Glutamatergic neuron (in vitro differentiated cells): ENCODE results near the gene SEC14L2. TPM values are rescaled to one million over a fixed set of nuclear protein-coding genes. Genes with fewer than 3 reads are reported as not detected.

ENCODE experiments used
- DNase-seq: peaks from one replicate; pipeline ENCODE4 v3.0.0; 2022
- H3K27ac Mint-ChIP-seq: one replicate; pipeline ENCODE4 v1.8.0; 2020; ENCODE audit warnings: mild to moderate bottlenecking, mixed read lengths, inconsistent platforms; ENCODE audit not compliant: unreplicated experiment
- H3K27me3 Mint-ChIP-seq: one replicate; pipeline ENCODE4 v1.8.0; 2020; ENCODE audit warnings: mild to moderate bottlenecking, moderate library complexity, mixed read lengths, inconsistent platforms; ENCODE audit not compliant: unreplicated experiment
- H3K36me3 Mint-ChIP-seq: one replicate; pipeline ENCODE4 v1.8.0; 2020; ENCODE audit warnings: mild to moderate bottlenecking, mixed read lengths, inconsistent platforms; ENCODE audit not compliant: unreplicated experiment
- H3K4me1 Mint-ChIP-seq: one replicate; pipeline ENCODE4 v1.8.0; 2020; ENCODE audit warnings: mild to moderate bottlenecking, low read depth, mixed read lengths, inconsistent platforms; ENCODE audit not compliant: unreplicated experiment
- H3K4me3 Mint-ChIP-seq: one replicate; pipeline ENCODE4 v1.8.0; 2020; ENCODE audit warnings: mild to moderate bottlenecking, mixed read lengths, inconsistent platforms; ENCODE audit not compliant: unreplicated experiment
- H3K9me3 Mint-ChIP-seq: one replicate; pipeline ENCODE4 v1.8.0; 2020; ENCODE audit warnings: mild to moderate bottlenecking, moderate library complexity, mixed read lengths, inconsistent platforms; ENCODE audit not compliant: unreplicated experiment
- total RNA-seq: library from RNA; stranded (reverse); fragmentation: NEBNext Ultra II Directional; extraction: Animal tissue kit (Norgen Biotek cat#: 25700); gene quantifications from one replicate; pipeline ENCODE4 v1.2.1, GENCODE V29; 2021; ENCODE audit not compliant: unreplicated experiment
- TF ChIP-seq, protein P1 (sequence below): fragments of 200-600 bp; sonication (generic); IDR thresholded peaks from one replicate; pipeline ENCODE4 v1.5.0; 2021; ENCODE audit not compliant: partially characterized antibody, unreplicated experiment

The SEC14L2 gene
- total RNA-seq, 1 donor from 2014 or later = 0.76 TPM

DNA sequence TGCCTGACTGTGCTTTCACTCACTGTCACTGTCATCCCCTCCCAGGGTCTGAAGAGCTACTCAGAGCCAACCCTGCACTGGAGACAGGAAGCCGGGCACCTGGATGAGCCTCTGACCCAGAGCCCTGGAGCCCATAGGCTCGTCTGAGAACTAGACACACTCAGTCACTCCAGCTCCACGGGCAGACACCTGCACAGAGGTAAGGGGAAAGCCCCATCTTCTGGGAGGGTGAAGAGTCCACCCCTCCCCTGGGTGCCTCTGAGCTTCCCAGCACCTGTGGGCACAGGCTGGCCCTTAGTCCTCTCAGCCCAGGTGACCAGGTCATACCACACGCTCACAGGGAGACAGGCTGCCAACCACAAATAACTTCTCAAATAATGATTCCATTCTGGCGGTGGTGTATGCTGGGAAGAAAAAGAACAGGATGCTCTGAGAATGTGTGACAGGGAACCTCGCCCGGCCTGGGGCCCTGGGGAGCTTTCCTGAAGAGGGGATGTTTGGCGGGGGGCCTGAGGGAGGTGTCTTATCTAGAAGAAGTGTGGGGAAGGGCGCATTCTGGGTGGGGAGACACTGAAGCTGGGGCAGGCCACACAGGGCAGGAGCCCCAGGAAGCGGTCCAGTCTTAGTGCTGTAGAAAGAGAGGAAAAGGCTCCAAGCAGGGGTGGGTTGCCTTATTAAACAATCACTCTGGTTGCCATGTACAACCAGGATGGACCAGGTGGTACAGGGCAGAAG lies 34.7 kb upstream of the SEC14L2 start:
- no peak for DNase-seq
- peaks cover 20% of the 10 kb centered on the region for H3K4me1 Mint-ChIP-seq
- peaks cover 4% of the 10 kb centered on the region for H3K36me3 Mint-ChIP-seq
- H3K9me3 Mint-ChIP-seq = peaks cover 7% of the 10 kb centered on the region
- peaks cover 3% of the 10 kb centered on the region for H3K27me3 Mint-ChIP-seq
- TF ChIP-seq, protein P1, sequence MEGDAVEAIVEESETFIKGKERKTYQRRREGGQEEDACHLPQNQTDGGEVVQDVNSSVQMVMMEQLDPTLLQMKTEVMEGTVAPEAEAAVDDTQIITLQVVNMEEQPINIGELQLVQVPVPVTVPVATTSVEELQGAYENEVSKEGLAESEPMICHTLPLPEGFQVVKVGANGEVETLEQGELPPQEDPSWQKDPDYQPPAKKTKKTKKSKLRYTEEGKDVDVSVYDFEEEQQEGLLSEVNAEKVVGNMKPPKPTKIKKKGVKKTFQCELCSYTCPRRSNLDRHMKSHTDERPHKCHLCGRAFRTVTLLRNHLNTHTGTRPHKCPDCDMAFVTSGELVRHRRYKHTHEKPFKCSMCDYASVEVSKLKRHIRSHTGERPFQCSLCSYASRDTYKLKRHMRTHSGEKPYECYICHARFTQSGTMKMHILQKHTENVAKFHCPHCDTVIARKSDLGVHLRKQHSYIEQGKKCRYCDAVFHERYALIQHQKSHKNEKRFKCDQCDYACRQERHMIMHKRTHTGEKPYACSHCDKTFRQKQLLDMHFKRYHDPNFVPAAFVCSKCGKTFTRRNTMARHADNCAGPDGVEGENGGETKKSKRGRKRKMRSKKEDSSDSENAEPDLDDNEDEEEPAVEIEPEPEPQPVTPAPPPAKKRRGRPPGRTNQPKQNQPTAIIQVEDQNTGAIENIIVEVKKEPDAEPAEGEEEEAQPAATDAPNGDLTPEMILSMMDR = no peak
- peak overlapping the region; percentile 76 for H3K27ac Mint-ChIP-seq
- no peak overlapping the region for H3K4me3 Mint-ChIP-seq

DNA sequence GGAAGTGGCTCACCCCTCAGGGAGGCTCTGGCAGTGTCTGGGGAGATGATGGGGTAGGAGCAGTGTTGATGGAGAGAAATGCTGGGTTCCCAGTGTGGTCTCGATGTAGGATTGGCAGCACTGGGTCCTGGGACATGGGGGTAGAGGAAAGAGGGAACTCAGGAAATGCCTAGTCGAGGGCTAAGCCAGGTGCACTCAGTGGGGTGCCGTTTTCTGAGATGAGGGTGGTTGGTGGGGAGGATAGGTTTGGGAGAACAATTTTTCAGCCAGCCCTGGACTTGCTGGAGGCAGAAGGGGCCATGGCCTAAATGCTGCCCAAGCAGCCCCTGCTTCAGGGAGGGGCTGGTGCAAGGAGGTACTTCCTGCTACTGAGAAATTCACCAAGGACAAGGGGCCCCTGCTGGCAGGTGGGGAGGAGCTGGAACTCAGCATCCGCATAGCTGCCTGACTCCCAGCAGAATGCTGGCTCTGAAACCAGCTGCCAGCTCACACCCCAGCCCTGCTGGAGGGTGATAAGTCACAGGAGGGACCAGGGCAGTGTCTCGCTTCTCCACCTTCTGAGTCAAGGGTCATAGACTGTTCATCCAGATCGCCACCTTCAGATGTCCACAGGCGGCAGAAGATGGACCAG lies 34.1 kb upstream of the SEC14L2 start:
- peaks cover 20% of the 10 kb centered on the region for H3K4me1 Mint-ChIP-seq
- no peaks in the 10 kb centered on the region for H3K27me3 Mint-ChIP-seq
- peaks cover 5% of the 10 kb centered on the region for H3K9me3 Mint-ChIP-seq
- no peak overlapping the region for H3K4me3 Mint-ChIP-seq
- TF ChIP-seq, protein P1 = no peak
- DNase-seq = no peak
- peaks cover 4% of the 10 kb centered on the region for H3K36me3 Mint-ChIP-seq
- peak overlapping the region; percentile 76 for H3K27ac Mint-ChIP-seq

DNA sequence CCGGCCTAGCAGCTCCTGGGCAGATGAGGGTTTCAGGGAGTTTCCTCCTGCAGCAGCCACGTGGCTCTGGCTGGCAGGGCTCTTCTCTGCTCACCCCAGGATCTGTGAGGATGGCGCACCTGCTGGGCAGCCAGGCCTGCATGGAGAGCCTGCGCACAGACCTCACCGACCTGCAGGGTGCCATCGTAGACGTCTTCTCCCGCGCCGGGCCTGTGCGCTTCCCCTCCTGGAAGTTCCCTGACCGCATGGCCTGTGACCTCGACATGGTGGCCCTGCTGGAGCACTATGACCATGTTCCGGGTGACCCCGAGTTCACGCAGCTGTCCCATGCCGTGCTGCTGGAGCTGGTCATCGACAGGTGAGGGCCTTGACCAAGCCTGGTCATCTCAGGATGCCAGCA lies 30.9 kb upstream of the SEC14L2 start:
- H3K4me1 Mint-ChIP-seq = peaks cover 22% of the 10 kb centered on the region
- peaks cover 4% of the 10 kb centered on the region for H3K36me3 Mint-ChIP-seq
- no peaks in the 10 kb centered on the region for H3K9me3 Mint-ChIP-seq
- peaks cover 8% of the 10 kb centered on the region for H3K27me3 Mint-ChIP-seq
- no peak for DNase-seq
- no peak overlapping the region for H3K4me3 Mint-ChIP-seq
- TF ChIP-seq, protein P1 = no peak
- H3K27ac Mint-ChIP-seq = no peak overlapping the region

DNA sequence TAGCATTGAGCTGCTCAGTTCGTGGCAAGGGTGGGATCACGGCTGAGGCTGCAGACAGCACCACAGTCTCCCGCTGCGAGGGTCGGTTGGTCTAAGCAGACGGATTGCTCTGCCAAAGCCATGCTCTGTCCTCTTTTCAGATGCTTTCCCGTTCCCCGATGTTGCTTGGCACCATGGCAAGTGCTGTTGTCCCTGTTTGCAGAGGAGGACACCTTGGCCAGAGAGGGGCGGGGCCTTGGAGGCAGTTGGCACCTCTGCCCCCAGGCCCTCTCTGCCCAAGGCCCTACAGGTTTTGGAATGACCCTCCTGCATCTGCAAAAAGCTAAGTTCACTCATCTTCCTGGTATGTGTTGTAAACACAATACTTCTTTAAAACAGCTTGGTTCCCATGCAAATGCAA lies 28.4 kb upstream of the SEC14L2 start:
- H3K4me1 Mint-ChIP-seq = peaks cover 23% of the 10 kb centered on the region
- peaks cover 3% of the 10 kb centered on the region for H3K9me3 Mint-ChIP-seq
- H3K36me3 Mint-ChIP-seq = peaks cover 4% of the 10 kb centered on the region
- TF ChIP-seq, protein P1 = no peak
- no peak overlapping the region for H3K4me3 Mint-ChIP-seq
- DNase-seq = no peak
- no peak overlapping the region for H3K27ac Mint-ChIP-seq
- peaks cover 17% of the 10 kb centered on the region for H3K27me3 Mint-ChIP-seq

DNA sequence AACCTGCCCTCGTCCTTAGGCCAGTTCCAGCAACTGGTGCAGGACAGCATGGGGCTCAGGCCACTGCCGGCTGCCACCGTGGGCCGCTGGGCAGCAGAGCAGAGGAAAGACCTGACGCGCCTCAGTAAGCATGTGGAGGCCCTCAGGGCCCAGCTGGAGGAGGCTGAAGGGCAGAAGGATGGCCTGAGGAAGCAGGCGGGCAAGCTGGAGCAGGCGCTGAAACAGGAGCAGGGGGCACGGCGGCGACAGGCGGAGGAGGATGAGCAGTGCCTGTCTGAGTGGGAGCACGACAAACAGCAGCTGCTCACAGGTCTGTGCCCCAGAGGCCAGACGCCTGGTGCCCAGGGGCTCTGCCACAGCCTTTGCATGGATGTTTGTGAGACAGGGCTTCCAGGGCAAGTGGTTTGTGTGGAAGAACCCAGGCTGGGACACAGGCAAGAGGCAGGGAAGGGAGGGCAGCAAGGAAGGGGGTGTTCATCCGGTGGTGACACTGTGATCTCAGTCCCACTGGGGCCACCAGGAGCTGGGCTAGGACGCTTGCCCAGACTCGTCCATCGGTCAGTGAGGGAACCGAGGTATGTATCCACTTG lies 26.1 kb upstream of the SEC14L2 start:
- peaks cover 17% of the 10 kb centered on the region for H3K27me3 Mint-ChIP-seq
- peaks cover 27% of the 10 kb centered on the region for H3K4me1 Mint-ChIP-seq
- peaks cover 4% of the 10 kb centered on the region for H3K36me3 Mint-ChIP-seq
- DNase-seq = peak; percentile 38
- no peak overlapping the region for H3K4me3 Mint-ChIP-seq
- peaks cover 3% of the 10 kb centered on the region for H3K9me3 Mint-ChIP-seq
- peak overlapping the region; percentile 38 for H3K27ac Mint-ChIP-seq
- TF ChIP-seq, protein P1 = no peak
